AG20443 (cell line): ENCODE measurements around the gene FYN.
"Not testable (repeated sequence)": the region's sequence is repeated elsewhere in the genome, so short reads cannot be mapped to it uniquely, and the experiment has no call there.

ENCODE experiments used
- DNase-seq: peaks from one replicate; pipeline ENCODE4 v3.0.0; 2012; ENCODE audit warnings: low spot score, mixed read lengths

Gene FYN

DNA sequence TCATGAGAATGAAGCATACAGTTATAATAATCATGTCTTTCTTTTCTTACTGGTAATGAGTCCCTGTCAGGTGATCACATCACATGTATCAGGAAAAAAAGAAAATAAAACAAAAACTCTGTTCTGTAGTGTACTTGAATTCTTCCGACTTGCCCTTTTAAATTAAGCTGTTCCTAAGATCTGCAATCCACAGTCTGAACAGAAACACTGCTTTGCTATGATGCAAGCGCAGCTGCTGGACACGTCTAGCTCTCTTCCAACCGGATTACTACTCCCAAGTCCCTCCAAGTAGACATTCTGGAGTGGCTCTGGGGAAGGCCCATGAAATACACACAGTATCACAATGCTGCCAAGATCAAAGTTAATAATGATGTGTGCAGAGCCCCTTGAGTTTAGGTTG, 83.7 kb downstream of the FYN start:
- DNase-seq: peak; percentile 55

DNA sequence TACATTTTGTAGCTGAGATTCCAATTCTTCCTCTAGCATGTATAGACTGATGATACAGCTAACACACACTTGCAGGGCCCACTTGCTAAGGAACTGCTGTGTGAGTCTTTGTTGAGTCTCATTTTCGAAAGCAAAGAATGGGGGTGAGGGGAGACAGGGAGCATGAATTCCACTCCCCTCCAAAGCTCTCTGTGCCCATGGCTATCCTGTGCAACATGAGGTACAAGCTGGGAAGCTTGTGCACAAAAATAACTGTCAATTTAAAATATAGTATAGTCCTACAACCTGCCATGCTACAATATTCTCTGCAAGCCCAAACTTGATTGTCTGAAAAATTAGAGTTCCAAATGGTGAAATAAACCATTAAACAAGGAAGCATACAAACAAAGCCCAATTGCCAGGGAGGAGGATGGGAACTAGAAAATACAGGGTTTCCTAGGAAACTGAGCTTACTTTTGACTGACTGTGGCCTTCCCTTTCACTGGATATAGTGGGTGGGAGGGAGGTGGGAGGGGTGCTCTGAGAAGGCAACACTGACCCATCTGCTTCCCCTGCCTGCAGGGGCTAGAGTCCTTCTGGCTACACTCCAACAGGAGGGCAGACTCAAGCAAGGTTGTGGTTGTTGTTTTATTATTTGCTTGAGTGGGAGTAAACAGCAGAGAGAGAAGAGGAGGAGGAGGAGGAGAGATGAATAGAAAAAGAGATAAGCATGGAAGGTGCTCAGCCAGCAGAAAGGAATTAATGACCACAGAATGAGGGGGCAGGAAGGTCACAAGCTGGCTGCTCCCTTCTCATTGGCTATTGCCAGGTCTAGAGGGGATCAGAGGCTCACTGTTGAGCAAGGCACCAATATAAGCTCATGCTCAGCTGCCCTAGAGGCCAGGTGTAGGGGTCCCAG, 84.6 kb downstream of the FYN start:
- no peak for DNase-seq

DNA sequence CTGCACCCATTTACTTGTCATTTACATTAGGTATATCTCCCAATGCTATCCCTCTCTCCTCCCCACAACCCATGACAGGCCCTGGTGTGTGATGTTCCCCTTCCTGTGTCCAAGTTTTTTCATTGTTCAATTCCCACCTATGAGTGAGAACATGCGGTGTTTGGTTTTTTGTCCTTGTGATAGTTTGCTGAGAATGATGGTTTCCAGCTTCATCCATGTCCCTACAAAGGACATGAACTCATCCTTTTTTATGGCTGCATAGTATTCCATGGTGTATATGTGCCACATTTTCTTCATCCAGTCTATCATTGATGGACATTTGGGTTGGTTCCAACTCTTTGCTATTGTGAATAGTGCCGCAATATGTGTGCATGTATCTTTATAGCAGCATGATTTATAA, 87.1 kb downstream of the FYN start:
- not testable (repeated sequence) for DNase-seq

DNA sequence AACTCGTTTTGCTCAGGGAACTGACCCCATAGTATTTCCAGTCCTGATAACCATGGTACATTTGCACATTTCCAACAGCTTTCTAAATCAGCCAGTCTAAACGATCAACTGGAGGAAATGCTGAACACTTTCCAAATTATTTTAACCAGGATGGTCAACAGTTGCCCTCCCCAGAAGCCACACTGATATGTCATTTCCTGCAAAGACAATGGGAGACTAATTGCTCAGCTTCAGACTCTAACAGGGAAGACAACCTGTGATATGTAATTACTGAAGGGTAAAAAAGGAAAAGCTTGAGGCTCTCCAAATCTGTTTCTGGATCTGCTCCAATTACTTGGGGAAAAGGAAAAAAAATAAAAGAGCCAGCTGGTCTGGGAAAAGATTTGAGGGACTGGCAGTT, 88.8 kb downstream of the FYN start:
- DNase-seq: no peak

DNA sequence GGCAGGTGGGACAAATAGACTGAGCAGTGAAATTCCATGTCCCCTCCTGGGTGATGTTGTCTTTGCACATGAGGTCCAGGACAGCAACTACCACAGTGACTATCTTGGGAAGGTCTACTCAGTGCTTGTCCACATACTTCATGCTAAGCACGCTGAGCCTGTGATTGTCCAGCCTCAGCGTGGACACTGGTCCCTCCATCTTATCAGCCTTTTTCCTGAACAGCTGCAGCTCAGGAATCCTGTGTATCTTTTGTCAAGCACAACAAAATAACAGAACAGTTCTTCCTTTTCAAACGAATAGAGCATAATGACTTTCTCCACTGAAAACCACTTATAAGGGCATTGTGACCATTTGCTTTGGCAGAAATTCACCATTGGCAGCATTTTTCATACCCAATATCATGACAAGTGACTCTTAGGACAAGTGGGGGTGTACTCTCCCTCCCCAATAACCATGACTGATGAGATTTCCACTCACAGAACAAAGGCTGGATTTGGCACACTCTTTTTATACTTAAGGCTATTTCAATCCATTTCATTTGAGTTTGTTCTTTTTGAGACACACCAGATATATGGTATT, 90.3 kb downstream of the FYN start:
- DNase-seq: no peak

DNA sequence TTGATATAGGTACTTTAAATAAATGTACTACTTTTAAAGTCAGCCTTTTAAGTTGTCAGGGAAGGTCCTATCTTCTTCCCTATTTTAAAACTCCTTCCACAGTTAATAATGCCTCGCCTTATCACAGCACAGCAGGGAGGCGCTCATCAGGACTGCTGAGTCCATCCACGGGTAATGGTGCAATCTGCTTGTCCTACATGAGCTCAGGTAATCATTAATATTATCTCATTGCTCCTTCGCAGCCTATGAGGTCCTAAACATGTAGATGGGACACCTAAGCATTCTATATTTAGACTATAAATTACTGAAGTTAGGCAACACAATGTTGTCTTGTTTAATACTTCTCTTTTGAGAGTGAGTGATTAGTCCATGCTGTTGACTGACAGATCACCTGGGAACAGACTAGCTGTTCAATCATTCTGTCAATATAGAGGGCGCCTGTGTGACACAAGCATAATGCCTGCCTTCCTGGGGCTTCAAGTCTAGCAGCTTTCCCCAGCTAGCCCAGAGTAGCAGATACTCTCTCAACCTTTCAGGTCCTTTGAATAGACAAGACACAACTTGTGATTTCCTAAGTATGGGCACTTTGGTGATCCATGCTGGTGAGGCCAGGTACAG, 91.0 kb downstream of the FYN start:
- no peak for DNase-seq

DNA sequence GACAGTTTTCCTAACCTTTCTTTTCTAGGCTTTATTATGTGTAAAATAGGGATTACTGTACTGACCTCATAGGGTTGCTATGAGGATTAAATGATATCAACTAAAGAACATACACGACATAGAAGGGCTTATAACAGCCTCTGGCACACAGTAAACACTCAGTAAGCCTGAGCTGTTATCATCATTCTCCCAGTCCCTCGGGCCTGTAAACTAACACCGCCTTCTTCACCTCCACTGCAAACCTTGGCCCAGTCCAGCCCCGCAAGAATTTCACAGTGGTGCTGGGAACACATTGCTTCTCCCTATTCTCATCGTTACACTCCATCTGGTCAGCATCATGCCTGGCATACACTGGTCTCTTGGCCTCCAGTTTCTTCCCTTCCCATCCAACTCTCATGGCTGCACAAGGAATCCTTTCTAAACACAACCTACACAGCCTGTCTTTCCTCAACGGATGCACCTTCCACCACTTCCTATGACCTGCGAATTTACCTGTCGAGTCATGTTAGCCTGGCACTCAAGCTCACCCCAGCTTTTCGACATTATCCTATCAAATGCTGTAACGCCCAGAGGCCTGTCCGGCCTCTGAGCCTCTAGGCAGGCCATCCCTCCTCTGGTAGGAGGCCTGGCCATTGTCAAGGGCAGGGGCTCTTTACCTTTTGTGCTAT, 92.1 kb downstream of the FYN start:
- peak; percentile 48 for DNase-seq

DNA sequence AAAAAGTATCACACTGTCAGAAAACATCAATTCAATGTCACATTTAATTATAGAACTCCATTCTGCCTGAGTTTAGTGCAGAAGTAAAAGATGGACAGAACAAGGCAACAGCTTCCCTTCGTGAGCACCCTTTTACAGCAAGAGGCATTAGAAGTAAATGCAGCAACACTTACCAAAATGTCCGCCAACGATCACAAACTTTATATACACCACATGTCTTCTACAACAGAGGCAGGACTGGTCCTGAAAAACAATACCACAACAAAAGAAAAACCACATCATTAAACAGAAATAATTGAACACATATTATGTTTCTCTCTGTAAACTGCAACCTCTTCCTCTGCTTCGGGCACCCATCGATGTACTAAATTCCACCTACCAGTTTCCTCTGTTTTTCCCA, 92.9 kb downstream of the FYN start:
- DNase-seq: no peak

DNA sequence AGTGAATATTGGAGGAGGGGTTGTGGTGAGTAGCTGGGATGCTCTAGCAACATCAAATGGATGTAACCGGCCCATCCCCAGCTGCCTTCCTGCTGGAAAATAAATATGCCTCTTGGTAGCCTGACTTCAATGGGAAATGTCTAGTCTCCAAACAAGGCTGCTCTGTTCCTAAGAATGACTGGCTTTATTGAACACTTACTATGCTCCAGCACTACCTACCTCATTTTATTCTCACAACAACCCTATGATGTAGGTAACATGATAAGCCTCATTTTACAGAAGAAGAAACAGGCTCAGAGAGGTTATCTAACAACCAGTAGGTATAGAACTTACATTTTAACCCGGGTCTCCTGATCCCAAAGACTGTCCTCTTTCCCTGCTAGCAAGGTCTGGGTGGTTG, 93.6 kb downstream of the FYN start:
- DNase-seq: no peak

DNA sequence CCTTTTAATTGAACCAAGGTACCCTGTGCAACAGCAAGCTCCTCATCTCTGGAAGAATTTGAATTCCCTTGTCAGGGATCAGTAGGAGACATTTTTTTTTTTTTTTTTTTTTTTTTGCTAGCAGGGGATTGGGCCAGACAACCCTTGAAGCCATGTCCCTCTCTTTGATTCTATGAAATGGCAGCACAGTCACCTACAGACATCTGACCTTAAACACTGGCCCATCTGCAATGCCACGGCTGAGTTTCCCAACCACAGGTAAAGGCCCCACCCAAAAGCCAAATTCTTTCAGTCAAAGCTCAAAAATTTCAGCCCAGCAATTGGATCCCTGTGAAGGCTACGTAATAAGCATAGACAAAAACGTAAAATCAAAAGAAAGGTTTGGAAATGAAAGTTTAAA, 94.2 kb downstream of the FYN start:
- no peak for DNase-seq

DNA sequence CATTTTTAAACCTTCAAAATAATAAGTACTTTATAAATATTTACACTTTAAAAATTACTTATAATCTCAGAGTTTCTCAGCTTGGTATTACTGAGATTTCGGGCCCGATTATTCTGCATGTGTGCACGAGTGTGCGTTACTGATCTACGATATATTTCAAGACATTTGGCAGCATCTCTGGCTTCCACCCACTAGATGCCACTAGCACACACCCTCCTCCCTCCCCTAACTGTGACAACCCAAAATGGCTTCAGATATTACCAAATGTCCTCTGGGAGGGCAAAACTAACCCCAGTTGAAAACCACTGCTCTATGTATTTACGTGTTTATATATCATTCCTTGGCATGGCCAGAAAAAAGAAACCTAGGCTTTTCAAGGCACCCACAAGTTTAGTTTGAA, 95.9 kb downstream of the FYN start:
- no peak for DNase-seq

DNA sequence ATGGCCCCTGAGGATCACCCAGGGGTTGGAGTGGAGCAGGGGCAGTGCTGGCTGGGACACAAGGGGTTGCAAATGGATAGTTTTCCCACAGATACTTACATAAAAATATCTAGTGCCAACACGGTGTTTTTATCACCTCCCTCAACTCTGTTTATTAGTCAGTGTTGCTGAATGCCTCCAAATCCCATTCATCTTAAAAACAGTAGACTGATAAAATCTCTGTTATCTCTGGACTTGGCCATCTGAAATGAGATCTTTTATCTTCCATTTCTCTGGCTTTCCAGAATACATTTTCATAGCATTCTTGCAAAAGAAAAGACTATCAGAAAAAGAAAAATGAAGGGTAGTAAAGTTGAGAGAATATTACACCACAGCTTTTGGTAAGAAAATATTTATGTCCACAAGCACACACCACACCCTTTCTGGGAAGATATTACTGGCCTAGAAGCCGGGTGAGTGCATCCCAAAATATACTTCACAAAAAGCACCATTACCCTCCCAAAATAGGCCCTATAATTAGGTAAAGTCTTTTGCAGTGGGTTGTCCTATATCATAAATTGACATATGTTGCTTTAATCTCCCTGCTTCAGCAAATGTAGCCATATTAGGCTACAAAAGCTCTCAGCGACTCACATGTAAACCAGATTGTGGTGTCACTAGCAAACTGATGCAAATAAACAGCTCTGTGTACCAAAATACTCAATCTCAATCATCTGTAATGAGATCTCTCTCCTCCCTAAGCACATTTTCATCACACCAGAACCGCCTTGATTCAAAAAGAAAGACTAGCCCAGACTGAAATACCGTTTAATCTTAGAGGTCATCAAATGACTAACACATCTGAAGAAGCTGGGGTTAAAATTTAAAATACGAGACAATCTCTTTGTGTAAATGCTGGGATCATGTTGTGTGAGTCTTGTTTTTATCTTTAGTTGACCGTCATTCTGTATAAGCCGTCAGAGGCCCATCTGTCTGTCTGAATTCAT, 96.7 kb downstream of the FYN start:
- no peak for DNase-seq

DNA sequence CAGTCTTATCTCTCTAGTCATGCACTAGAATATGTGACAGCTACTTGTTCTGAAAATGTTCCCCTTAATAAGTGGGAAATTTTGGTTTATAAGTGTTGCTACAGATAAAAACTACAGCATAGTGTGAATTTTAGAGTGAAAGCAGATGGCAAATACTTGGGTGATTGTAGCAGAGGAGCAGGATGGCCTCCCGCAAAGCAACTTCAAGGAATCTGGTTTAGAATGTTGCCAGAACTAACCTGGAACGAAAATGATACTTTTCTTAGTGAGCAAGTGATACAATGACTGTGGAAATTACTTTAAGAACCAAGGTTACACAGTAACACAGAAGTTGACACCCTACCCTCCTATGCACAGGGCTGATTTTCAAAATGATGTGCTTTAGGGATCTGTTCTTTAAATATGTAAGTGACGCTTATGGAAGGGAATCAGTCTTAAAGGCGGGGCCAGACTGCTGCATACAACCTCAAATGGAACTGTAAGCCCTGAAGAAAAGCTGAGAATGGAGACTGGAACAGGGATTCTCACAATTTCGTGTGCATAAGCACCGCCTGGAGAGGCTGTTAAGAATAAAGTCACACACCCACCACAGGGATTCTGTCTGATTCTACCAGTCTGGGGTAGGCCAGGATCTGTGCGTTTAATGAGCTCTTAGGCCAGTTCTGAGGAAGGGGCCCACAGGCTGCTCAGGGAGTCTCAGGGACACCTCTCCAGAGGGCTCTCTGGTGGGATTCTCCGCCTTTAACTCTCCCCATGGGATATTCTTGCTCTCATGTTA, 97.9 kb downstream of the FYN start:
- DNase-seq: no peak

DNA sequence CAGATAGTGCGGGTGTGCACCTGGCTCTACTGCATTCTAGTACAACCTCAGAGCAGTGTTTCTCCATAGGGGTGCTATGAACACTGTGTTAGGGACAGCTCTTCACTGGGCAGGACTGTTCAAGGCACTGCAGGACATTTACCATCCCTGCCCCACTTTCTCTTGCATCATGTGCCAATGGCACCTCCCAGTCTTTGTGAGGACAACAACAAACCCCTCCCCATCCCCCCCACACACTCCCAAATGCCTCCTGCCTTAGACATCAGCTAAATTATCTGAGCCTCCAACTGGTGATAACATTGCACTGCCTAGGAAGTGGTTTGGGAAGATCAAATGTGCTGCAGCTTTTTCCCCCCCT, 98.9 kb downstream of the FYN start:
- peak; percentile 37 for DNase-seq

DNA sequence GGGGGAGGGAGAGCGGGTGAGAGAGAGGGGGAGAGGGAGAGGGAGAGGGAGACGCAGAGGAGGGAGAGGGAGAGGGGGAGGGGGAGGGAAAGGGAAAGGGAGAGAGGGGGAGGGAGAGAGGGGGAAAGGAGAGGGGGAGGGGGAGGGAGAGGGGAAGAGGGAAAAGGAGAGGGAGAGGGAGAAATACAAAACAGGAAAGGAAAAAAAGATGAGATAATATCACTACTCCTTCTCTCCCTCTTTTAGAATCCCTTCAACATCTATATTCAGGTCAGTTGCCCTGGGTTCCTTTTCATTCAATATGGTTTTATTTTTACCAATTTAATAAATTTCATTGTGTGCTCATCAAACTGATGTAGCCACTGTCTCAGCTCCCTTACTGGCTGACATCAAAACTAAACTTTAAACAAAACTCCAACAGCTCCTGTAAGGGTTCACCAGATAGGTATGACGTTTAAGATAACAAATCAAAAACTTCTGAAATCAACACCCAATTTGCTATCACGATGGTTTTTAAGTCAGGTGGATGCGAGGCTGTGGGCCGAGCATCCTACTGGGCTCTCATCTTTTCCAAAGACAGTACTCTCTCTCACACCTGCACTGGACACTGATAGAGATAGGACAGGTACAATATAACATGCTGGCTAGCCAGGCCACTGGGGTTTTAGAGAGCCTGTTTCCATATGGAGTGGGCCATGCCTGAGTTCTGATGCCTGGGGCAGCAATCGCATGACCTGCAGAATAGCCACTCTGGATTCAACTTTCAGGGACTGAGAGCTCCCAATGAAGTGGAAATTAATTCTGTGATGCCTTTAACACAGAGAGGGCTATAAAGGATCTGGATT, 99.5 kb downstream of the FYN start:
- DNase-seq: no peak

DNA sequence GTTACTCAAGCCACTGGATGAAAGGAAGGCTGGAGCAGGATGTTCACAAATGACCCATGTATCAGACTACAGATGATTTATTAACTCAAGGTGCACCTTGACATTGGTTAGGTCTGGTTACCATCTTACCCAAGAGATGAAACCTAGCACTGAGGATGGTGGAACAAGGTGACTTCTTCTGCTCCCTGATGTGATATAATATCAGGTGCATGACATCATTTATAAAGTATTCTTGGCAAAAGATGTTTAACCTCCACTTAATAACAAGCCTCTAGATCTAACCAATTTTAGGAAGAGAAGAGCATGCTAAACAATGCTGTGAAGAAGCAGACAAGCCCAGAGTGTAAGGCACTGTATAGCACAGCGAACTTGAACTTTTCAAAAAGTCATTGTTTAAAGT, 100.9 kb downstream of the FYN start:
- DNase-seq: no peak

DNA sequence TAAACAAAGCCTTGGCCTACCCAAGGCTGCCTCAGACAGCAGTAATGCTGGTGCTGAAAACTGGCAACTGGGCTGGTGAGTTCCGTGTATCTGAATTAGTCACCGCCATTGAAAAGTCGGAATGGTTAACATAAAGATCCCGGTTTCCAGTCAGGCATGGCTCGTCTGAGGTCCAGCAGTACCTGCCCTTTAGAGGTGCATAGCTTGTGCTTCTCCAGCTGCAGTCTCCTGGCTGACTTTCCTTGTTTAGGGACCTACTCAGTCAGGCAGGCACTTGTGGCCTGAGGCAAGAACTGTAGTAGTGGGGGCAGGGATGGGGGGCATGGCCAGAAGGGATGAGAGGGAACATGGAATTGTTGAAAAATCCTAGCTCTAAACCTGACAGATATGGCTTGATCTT, 101.6 kb downstream of the FYN start:
- DNase-seq: no peak

DNA sequence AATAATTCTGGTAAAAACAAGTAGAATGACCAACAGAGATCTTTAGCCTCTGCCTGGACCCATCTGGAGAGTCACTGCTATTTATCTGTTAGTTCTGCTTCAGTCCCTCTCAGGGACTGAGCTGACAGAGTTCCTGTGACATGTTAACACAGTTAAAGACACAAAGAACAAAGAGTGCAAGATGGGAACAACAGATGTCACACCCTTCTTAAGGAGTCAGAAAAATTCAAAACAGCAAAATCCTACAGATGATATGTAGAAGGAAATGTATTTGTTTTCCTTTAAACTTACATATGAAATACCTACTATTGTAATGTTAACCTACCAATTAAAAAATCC, 102.2 kb downstream of the FYN start:
- no peak for DNase-seq

DNA sequence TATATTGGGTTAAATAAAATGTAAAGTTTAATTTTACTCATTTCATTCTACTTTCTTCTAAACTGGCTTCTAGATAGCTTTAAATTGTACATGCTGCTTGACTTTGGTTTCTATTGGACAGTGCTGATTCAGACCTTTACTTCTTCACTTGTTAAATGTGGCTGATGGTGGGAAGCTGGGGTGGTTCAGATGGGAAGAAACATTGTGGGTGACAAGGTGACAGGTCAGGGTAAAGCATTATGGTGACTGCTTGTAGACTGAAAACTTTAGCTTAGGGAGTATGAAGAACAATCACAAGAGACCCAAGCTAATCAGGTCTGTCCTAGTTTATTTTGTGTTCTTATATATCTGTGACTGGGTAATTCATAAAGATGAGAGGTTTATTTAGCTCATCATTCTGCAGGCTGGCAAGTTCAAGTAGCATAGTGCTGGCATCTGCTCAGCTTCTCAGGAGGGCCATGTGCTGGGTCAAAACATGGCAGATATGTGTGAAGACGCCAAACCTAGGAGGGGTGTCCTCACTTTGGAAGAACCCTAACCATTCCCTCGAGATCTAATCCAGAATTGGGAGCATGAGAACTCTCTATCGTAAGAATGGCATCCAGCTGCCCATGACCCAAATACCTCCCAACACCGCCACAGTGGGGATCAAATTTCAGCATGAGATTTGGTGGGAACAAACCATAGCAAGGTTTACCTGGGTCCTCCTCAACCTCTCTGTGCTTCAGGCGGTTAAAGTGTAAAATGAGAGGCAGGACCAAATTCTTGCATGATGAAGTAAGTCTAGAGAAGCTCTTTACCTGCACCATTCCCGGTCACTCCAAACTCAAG, 102.8 kb downstream of the FYN start:
- no peak for DNase-seq
